GM23338 (cell line): ENCODE results near the gene CPE.

Source experiments
- CREB1 ChIP-seq: fragments of 250-450 bp; sonication (Bioruptor Pico); IDR thresholded peaks from 2 replicates; pipeline ENCODE4 v1.5.0; 2020; ENCODE audit warnings: low read depth, mild to moderate bottlenecking, moderate library complexity
- EZH2 ChIP-seq: fragments of 200-600 bp; sonication (generic); IDR thresholded peaks from one replicate; pipeline ENCODE4 v1.8.0; 2017; ENCODE audit warnings: antibody characterized with exemption, mild to moderate bottlenecking, low read depth; ENCODE audit not compliant: unreplicated experiment
- EZH2phosphoT487 ChIP-seq: fragments of 200-600 bp; sonication (generic); IDR thresholded peaks from one replicate; pipeline ENCODE4 v1.8.1; 2018; ENCODE audit warnings: antibody characterized with exemption; ENCODE audit not compliant: unreplicated experiment
- JUNB ChIP-seq: IDR thresholded peaks from one replicate; pipeline ENCODE4 v1.6.1; 2016; ENCODE audit warnings: antibody characterized with exemption; ENCODE audit not compliant: unreplicated experiment
- NANOG ChIP-seq: IDR thresholded peaks from 2 replicates; pipeline ENCODE4 v1.6.1; 2016; ENCODE audit warnings: antibody characterized with exemption, borderline replicate concordance
- POLR2AphosphoS5 ChIP-seq: IDR thresholded peaks from 2 replicates; pipeline ENCODE4 v1.6.1; 2016; ENCODE audit warnings: antibody characterized with exemption, low read depth
- STAT1 ChIP-seq: IDR thresholded peaks from one replicate; pipeline ENCODE4 v1.6.1; 2016; ENCODE audit warnings: antibody characterized with exemption; ENCODE audit not compliant: unreplicated experiment
- TF ChIP-seq, protein P1 (sequence below): IDR thresholded peaks from 2 replicates; pipeline ENCODE4 v1.6.1; 2016; ENCODE audit warnings: antibody characterized with exemption
- TF ChIP-seq, protein P2 (sequence below), 2 experiments: fragments of 200-600 bp in 1 of 2; sonication (generic) in 1 of 2; conservative IDR thresholded peaks; 2 replicates each; pipeline versions ENCODE4 v1.5.1 to v1.6.1; 2016 to 2017; ENCODE audit warnings: antibody characterized with exemption in 2 of 2, low read depth in 2 of 2, mild to moderate bottlenecking in 2 of 2, moderate library complexity in 1 of 2
- TF ChIP-seq, protein P3 (sequence below): IDR thresholded peaks from one replicate; pipeline ENCODE4 v1.6.1; 2018; ENCODE audit warnings: antibody characterized with exemption; ENCODE audit not compliant: unreplicated experiment
- TF ChIP-seq, protein P4 (sequence below): fragments of 250-450 bp; sonication (Bioruptor Pico); IDR thresholded peaks from 2 replicates; pipeline ENCODE4 v1.5.0; 2020; ENCODE audit warnings: mild to moderate bottlenecking, moderate library complexity

DNA sequence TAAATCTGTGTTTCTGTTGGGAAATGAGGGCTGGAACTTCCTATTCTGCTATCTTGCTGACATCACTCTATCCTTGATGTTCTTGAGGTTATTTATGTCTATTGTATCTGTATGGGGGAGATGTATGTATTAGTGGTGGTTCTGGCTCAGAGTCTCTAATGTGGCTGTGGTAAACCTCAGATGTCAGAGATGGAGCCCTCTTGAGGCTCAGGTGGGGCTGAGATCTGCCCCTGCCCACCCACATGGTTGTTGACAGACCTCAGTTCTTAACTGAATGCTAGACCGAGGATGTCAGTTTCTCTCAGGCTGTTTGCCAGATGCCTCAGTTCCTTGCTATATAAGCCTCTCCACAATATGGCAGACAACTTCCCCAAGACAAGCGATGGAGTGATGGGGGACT, 3.3 kb upstream of the CPE start:
- TF ChIP-seq, protein P1, sequence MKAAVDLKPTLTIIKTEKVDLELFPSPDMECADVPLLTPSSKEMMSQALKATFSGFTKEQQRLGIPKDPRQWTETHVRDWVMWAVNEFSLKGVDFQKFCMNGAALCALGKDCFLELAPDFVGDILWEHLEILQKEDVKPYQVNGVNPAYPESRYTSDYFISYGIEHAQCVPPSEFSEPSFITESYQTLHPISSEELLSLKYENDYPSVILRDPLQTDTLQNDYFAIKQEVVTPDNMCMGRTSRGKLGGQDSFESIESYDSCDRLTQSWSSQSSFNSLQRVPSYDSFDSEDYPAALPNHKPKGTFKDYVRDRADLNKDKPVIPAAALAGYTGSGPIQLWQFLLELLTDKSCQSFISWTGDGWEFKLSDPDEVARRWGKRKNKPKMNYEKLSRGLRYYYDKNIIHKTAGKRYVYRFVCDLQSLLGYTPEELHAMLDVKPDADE = no peak
- TF ChIP-seq, protein P2, sequence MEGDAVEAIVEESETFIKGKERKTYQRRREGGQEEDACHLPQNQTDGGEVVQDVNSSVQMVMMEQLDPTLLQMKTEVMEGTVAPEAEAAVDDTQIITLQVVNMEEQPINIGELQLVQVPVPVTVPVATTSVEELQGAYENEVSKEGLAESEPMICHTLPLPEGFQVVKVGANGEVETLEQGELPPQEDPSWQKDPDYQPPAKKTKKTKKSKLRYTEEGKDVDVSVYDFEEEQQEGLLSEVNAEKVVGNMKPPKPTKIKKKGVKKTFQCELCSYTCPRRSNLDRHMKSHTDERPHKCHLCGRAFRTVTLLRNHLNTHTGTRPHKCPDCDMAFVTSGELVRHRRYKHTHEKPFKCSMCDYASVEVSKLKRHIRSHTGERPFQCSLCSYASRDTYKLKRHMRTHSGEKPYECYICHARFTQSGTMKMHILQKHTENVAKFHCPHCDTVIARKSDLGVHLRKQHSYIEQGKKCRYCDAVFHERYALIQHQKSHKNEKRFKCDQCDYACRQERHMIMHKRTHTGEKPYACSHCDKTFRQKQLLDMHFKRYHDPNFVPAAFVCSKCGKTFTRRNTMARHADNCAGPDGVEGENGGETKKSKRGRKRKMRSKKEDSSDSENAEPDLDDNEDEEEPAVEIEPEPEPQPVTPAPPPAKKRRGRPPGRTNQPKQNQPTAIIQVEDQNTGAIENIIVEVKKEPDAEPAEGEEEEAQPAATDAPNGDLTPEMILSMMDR (conservative IDR thresholded peaks at IDR 0.05; ENCODE audit: low read depth in 2 of 2) = no peak
- no peak for TF ChIP-seq EZH2
- TF ChIP-seq JUNB = no peak
- no peak for TF ChIP-seq EZH2phosphoT487
- TF ChIP-seq, protein P3, sequence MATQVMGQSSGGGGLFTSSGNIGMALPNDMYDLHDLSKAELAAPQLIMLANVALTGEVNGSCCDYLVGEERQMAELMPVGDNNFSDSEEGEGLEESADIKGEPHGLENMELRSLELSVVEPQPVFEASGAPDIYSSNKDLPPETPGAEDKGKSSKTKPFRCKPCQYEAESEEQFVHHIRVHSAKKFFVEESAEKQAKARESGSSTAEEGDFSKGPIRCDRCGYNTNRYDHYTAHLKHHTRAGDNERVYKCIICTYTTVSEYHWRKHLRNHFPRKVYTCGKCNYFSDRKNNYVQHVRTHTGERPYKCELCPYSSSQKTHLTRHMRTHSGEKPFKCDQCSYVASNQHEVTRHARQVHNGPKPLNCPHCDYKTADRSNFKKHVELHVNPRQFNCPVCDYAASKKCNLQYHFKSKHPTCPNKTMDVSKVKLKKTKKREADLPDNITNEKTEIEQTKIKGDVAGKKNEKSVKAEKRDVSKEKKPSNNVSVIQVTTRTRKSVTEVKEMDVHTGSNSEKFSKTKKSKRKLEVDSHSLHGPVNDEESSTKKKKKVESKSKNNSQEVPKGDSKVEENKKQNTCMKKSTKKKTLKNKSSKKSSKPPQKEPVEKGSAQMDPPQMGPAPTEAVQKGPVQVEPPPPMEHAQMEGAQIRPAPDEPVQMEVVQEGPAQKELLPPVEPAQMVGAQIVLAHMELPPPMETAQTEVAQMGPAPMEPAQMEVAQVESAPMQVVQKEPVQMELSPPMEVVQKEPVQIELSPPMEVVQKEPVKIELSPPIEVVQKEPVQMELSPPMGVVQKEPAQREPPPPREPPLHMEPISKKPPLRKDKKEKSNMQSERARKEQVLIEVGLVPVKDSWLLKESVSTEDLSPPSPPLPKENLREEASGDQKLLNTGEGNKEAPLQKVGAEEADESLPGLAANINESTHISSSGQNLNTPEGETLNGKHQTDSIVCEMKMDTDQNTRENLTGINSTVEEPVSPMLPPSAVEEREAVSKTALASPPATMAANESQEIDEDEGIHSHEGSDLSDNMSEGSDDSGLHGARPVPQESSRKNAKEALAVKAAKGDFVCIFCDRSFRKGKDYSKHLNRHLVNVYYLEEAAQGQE = no peak
- no peak for TF ChIP-seq CREB1 (CRISPR knock-in tag)
- no peak for TF ChIP-seq STAT1
- TF ChIP-seq NANOG = no peak
- no peak for TF ChIP-seq POLR2AphosphoS5
- TF ChIP-seq, protein P4, sequence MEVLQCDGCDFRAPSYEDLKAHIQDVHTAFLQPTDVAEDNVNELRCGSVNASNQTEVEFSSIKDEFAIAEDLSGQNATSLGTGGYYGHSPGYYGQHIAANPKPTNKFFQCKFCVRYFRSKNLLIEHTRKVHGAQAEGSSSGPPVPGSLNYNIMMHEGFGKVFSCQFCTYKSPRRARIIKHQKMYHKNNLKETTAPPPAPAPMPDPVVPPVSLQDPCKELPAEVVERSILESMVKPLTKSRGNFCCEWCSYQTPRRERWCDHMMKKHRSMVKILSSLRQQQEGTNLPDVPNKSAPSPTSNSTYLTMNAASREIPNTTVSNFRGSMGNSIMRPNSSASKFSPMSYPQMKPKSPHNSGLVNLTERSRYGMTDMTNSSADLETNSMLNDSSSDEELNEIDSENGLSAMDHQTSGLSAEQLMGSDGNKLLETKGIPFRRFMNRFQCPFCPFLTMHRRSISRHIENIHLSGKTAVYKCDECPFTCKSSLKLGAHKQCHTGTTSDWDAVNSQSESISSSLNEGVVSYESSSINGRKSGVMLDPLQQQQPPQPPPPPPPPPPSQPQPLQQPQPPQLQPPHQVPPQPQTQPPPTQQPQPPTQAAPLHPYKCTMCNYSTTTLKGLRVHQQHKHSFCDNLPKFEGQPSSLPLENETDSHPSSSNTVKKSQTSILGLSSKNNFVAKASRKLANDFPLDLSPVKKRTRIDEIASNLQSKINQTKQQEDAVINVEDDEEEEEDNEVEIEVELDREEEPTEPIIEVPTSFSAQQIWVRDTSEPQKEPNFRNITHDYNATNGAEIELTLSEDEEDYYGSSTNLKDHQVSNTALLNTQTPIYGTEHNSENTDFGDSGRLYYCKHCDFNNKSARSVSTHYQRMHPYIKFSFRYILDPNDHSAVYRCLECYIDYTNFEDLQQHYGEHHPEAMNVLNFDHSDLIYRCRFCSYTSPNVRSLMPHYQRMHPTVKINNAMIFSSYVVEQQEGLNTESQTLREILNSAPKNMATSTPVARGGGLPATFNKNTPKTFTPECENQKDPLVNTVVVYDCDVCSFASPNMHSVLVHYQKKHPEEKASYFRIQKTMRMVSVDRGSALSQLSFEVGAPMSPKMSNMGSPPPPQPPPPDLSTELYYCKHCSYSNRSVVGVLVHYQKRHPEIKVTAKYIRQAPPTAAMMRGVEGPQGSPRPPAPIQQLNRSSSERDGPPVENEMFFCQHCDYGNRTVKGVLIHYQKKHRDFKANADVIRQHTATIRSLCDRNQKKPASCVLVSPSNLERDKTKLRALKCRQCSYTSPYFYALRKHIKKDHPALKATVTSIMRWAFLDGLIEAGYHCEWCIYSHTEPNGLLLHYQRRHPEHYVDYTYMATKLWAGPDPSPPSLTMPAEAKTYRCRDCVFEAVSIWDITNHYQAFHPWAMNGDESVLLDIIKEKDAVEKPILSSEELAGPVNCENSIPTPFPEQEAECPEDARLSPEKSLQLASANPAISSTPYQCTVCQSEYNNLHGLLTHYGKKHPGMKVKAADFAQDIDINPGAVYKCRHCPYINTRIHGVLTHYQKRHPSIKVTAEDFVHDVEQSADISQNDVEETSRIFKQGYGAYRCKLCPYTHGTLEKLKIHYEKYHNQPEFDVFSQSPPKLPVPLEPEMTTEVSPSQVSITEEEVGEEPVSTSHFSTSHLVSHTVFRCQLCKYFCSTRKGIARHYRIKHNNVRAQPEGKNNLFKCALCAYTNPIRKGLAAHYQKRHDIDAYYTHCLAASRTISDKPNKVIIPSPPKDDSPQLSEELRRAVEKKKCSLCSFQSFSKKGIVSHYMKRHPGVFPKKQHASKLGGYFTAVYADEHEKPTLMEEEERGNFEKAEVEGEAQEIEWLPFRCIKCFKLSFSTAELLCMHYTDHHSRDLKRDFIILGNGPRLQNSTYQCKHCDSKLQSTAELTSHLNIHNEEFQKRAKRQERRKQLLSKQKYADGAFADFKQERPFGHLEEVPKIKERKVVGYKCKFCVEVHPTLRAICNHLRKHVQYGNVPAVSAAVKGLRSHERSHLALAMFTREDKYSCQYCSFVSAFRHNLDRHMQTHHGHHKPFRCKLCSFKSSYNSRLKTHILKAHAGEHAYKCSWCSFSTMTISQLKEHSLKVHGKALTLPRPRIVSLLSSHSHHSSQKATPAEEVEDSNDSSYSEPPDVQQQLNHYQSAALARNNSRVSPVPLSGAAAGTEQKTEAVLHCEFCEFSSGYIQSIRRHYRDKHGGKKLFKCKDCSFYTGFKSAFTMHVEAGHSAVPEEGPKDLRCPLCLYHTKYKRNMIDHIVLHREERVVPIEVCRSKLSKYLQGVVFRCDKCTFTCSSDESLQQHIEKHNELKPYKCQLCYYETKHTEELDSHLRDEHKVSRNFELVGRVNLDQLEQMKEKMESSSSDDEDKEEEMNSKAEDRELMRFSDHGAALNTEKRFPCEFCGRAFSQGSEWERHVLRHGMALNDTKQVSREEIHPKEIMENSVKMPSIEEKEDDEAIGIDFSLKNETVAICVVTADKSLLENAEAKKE (CRISPR knock-in tag) = no peak
